Stimulated activated CD4-positive, alpha-beta T cell treated with anti-CD3 and anti-CD28 coated beads, Interleukin-1b, Interleukin-23, amount 100 ng/mL, for 48 hours (primary cell): Measurements from ENCODE around the gene CAPZA2.
"Not testable (repeated sequence)": the region's sequence is repeated elsewhere in the genome, so short reads cannot be mapped to it uniquely, and the experiment has no call there.

Experiments used
- DNase-seq: peaks from one replicate; pipeline ENCODE4 v3.0.0-alpha.2; 2020

The CAPZA2 gene

GRCh38 chr7:116922545-116922944 lies 60.2 kb downstream of the CAPZA2 start:
- DNase-seq: no peak

- DNase-seq: no peak
Measured at GRCh38 chr7:116924741-116925140, 62.4 kb downstream of the CAPZA2 start.

- DNase-seq: no peak
Measured at GRCh38 chr7:116929021-116929420, 66.6 kb downstream of the CAPZA2 start.

DNA sequence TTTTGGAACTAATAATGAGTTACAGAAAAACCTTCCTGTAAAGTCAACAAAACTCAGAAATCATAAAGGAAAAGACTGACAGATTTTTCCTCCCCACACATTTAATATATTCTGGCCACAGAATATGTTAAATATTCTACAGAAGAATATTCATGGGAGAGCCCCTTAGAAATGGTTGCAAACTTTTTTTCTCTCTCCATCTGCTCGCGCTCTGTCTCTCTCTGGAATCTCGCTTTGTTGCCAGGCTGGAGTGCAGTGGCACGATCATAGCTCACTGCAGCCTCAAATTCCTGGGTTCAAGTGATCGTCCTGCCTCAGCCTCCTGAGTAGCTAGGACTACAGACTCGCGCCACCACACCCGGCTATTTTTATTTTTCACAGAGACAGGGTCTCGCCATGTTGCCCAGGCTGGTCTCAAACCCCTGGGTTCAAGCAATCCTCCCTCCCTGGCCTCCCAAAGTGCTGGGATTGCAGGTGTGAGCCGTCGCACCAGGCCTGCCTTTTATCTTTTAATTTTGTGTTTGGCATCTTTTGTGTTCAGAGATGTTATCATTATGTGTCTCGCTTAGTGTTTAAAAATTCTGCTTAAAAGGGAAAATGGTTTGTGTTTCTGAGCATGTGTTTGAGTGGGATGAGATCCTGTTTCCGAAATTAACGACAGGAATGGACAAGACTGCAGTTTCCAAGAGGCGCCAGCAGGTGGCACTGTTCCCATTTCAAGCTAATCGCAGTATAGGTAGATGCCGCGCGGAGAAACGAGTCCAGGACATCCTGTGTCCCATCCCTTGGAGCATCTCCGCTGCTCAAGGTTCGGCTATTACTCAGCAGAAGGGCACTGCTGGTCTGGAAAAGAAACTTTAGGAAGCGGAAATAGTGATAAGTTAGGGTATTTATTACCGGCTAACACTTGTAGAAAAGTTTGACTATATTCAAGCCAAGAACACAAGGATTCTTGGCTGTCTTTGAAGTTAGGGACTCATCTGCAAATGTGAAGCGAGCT lies 67.8 kb downstream of the CAPZA2 start:
- peak; percentile 74 for DNase-seq

DNA sequence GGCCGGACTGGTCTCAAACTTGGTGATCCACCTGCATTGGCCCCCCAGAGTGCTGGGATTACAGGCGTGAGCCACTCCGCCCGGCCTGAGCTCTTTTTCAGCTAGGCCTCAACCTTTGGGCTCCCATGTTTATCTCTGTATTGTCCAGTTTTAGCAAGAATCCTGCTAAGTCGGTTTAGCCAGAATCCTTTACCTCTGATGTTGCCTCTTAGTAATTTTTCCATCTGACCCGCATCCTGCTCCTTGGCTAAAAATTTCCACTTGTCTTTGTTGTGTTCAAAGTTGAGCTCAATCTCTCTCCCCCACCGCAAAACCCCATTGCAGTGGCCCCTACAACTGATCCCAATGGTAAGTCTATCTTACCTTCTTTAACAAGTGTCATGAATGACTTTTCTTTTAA lies 70.2 kb downstream of the CAPZA2 start:
- DNase-seq: no peak

- DNase-seq: no peak
Measured at GRCh38 chr7:116933465-116933864, 71.1 kb downstream of the CAPZA2 start.

DNA sequence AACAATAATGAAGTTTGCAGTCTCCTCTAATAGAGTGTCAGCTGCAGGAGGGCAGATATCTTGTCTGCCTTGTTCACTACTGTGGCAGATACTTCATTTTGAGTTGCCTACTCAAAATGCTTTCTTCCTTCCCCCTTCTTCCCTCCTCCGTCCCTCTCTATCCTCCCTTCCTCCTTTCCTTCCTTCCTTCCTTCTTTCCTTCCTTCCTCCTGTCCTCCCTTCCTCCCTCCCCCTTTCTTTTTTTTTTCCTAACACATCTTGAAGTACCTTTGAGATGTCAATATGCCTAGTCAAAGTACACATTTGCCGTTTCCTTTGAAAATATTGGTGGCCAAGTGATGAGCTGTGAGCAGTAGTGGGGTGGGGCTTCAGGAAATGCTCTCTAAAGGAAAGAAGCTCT lies 72.2 kb downstream of the CAPZA2 start:
- no peak for DNase-seq

DNA sequence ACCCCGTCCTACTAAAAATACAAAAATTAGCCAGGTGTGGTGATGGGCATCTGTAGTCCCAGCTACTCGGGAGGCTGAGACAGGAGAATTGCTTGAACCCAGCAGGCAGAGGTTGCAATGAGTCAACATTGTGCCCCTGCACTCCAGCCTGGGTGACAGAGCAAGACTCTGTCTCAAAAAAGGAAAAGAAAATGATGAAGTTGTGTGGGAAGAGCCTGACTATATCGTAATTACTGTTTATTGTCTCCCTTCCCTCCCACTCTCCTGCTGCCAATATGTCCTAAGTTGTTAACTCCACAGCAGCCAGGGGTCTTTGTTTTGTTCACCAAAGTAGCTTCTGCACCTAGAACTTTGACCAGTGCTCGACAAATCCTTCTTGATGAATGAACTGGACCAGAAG lies 74.5 kb downstream of the CAPZA2 start:
- DNase-seq: not testable (repeated sequence)

GRCh38 chr7:116938678-116939077 lies 76.3 kb downstream of the CAPZA2 start:
- DNase-seq: no peak

GRCh38 chr7:116940689-116941370 lies 78.4 kb downstream of the CAPZA2 start:
- DNase-seq: no peak

DNA sequence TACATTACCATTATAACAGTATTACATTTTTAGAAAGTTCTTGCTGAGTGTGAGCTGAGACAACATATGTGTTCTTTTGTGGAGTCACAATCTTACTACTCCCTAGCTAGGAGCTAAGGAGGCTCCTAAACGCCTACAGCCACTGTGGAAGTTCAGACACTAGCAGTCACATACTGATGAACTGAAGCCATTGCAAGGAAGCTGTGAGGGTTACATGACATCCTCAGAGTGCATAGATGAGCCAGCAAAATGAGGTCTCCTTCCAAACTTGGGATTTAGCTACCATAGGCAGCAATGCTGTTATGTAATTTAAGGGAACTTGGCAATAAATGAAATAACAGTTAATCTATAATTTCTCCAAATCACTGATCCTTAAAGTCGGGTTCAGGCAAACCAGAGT lies 80.1 kb downstream of the CAPZA2 start:
- DNase-seq: no peak

GRCh38 chr7:116948934-116949333 lies 86.5 kb downstream of the CAPZA2 start:
- DNase-seq: no peak

DNA sequence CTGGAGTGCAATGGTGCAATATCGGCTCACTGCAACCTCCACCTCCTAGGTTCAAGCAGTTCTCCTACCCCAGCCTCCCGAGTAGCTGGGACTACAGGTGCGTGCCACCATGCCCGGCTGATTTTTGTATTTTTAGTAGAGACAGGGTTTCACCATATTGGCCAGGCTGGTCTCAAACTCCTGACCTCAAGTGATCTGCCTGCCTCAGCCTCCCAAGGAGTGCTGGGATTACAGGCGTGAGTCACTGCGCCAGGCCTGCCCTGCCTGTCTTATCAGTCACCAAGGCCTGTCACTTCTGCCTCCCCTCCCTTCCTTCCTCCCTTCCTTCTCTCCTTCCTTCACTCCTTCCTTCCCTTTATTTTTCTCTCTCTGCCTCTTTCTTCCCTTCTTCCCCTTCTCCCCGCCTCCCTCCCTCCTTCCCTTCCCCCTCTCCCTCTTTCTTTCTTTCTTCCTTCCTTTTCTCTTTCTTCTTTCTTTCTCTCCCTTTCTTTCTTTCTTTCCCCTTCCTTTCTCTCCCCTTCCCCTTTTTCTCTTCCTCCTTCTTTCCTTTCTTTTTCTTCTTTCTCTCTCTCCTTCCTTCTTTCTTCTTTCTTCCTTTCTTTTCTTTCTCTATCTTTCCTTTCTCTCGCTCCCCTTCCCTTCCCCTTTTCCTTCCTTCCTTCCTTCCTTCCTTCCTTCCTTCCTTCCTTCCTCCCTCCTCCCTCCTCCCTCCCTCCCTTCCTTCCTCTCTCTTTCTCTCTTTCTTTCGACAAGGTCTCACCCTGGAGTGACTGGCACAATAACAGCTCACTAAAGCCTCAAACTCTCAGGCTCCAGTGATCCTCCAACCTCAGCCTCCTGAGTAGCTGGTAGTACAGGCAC lies 87.8 kb downstream of the CAPZA2 start:
- DNase-seq: no peak

GRCh38 chr7:116950889-116951351 lies 88.5 kb downstream of the CAPZA2 start:
- no peak for DNase-seq

DNA sequence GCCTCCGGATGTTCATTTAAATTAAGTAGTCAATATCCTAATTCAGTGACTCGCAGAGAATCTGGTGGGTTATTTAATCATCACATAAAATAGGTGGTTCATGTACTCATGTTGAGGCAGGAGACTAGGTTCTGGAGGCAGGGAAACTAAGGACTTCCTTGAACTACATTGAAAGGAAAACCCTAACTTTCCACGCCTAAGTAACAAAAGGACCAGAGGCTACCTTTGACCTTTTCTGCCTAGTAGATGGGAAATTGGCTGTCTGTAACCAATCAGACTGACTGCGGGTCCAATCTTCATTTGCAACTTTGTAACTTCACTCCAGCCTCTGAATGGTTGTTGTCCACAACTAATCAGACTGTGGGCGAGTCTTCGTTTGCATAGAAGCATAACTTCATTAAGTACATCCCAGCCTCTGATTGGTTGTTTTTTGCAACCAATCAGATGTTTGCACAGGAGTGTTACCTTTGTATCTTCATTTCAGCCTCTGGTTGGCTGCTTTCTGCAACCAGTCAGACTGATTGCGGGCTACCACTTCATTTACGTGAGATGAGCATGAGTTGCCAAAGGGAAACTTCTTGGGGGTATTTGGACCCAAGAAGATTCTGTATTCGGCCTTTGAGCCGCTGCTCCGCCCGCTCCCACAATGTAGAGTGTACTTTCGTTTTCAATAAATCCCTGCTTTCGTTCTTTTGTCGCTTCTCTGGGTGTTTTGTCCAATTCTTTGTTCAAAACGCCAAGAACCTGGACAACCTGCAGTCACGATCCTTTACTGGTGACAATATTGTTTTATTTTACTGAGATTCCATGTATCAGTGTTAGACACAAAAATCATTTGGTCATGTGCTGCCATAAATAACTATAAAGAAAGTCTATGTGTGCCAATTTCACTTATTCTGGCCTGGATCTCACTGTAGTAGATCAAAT lies 89.2 kb downstream of the CAPZA2 start:
- no peak for DNase-seq

GRCh38 chr7:116952635-116953371 lies 90.4 kb downstream of the CAPZA2 start:
- DNase-seq: no peak

GRCh38 chr7:116953372-116953905 lies 91.1 kb downstream of the CAPZA2 start, which contains the start of gene ST7:
Gene ST7, plus strand, starts transcription at chr7:116953501. Its CDS starts 40 bp downstream, at chr7:116953541.
- peak; percentile 66 for DNase-seq

DNA sequence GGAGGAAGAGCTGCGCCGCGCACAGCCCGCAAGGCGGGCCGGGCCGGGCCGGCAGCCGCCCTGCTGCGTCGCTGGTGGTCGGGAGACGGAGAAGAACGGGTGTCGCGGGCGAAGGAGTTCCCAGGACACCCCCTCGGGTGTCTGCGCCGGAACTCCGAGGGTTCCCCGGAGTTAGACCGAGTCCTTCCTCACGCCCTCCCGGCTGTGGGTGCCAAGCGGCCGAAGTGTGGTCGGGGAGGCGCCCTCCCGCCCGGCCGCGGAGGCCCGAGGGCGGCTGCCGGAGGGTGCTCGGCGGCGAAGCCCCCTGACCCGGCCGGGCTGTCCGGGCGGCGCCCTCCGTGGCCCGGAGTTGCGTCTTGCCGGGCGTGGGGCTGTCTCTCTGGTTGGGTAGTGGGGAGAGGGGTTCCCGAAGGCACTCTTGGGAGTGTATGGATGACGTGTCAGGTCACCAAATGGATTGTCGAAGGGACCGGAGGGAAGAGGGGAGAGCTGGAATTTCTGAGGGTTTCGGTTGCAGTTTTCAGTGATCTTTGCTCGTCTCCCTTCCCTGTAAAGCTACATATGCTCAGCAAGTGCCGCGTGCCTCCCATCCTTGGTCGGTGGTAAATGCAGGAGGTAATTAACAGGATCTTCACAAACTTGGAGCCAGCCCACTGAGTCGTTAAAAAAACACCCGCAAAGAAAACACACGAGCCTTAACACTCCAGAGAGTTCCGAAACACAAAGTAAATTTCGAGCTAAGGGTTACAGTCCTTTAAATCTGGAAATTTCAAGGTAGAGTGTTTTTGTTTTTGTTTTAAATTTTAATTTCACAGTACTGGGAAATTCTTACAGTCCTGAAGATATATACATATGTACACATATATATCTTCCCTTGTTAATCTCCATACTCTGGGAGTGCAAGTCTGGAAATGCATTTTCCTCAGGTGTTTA lies 91.8 kb downstream of the CAPZA2 start:
- peak; percentile 10 for DNase-seq

GRCh38 chr7:116955340-116955739 lies 93.0 kb downstream of the CAPZA2 start:
- no peak for DNase-seq
